WTC11 (cell line): ENCODE results near the gene OR51F1. TPM values are rescaled to one million over a fixed set of nuclear protein-coding genes. Genes with fewer than 3 reads are reported as not detected.

Experiments used
- ATAC-seq: fragments of 200-7000 bp; cut with Tn5 transposase; 2 replicates; pipeline ENCODE4 v1.10.0; 2021; ENCODE audit warnings: mild to moderate bottlenecking, moderate library complexity
- CTCF ChIA-PET: fragments of 300-600 bp; sonication (Branson Sonifier 250); formaldehyde crosslinking; loops from one replicate; lab custom pipeline; 2021; ENCODE audit warnings: antibody characterized with exemption; lab: Charles Lee
- POLR2A ChIA-PET: fragments of 350-600 bp; sonication (Branson Sonifier 250); formaldehyde crosslinking; loops from one replicate; lab custom pipeline; 2021; ENCODE audit warnings: antibody characterized with exemption; lab: Charles Lee
- DNase-seq: peaks from one replicate; pipeline ENCODE4 v3.0.0; 2021; ENCODE audit warnings: low spot score
- H3K27ac Mint-ChIP-seq: 2 replicates; pipeline ENCODE4 v1.8.0; 2021; ENCODE audit warnings: mixed read lengths
- H3K27me3 Mint-ChIP-seq: 2 replicates; pipeline ENCODE4 v1.8.0; 2021; ENCODE audit warnings: low read depth, mild to moderate bottlenecking, moderate library complexity, mixed read lengths
- H3K36me3 Mint-ChIP-seq: 2 replicates; pipeline ENCODE4 v1.8.0; 2021; ENCODE audit warnings: mixed read lengths
- H3K4me1 Mint-ChIP-seq: 2 replicates; pipeline ENCODE4 v1.8.0; 2022; ENCODE audit warnings: mixed read lengths
- H3K4me3 Mint-ChIP-seq: 2 replicates; pipeline ENCODE4 v1.8.0; 2021; ENCODE audit warnings: mild to moderate bottlenecking, moderate library complexity, mixed read lengths
- H3K9me3 Mint-ChIP-seq: 2 replicates; pipeline ENCODE4 v1.8.0; 2021; ENCODE audit warnings: mixed read lengths
- CREM ChIP-seq: sonication (generic); formaldehyde crosslinking; IDR thresholded peaks from 2 replicates; pipeline ENCODE4 v1.8.1; 2022; ENCODE audit warnings: mild to moderate bottlenecking, missing genetic modification reagents, moderate library complexity
- ESRRA ChIP-seq: sonication (generic); formaldehyde crosslinking; IDR thresholded peaks from 2 replicates; pipeline ENCODE4 v1.8.1; 2022; ENCODE audit warnings: mild to moderate bottlenecking, missing genetic modification reagents, borderline replicate concordance
- ETV6 ChIP-seq: sonication (generic); formaldehyde crosslinking; IDR thresholded peaks from 2 replicates; pipeline ENCODE4 v1.8.1; 2022; ENCODE audit warnings: mild to moderate bottlenecking, missing genetic modification reagents
- FOXP1 ChIP-seq: sonication (generic); formaldehyde crosslinking; IDR thresholded peaks from 2 replicates; pipeline ENCODE4 v1.8.0; 2022; ENCODE audit warnings: missing genetic modification reagents, mild to moderate bottlenecking, moderate library complexity, borderline replicate concordance
- MYBL2 ChIP-seq: sonication (generic); formaldehyde crosslinking; IDR thresholded peaks from 2 replicates; pipeline ENCODE4 v1.8.1; 2023; ENCODE audit warnings: mild to moderate bottlenecking, moderate library complexity, missing genetic modification reagents
- NFATC4 ChIP-seq: fragments of 250-450 bp; sonication (Bioruptor Pico); IDR thresholded peaks from 2 replicates; pipeline ENCODE4 v1.9.0; 2021; ENCODE audit warnings: mild to moderate bottlenecking
- NFYB ChIP-seq: sonication (generic); formaldehyde crosslinking; conservative IDR thresholded peaks from 2 replicates; pipeline ENCODE4 v1.8.0; 2022; ENCODE audit warnings: low read depth, missing genetic modification reagents
- RORB ChIP-seq: fragments of 250-450 bp; sonication (Bioruptor Pico); IDR thresholded peaks from 2 replicates; pipeline ENCODE4 v1.9.0; 2021; ENCODE audit warnings: mild to moderate bottlenecking
- ZNF263 ChIP-seq: sonication (generic); formaldehyde crosslinking; IDR thresholded peaks from 2 replicates; pipeline ENCODE4 v1.8.1; 2022; ENCODE audit warnings: low read depth, mild to moderate bottlenecking, moderate library complexity, missing genetic modification reagents
- total RNA-seq: library from RNA; stranded (reverse); gene quantifications from 3 replicates; pipeline ENCODE4 v1.2.3, GENCODE V29; 2021
- TF ChIP-seq, protein P1 (sequence below): sonication (generic); formaldehyde crosslinking; IDR thresholded peaks from 2 replicates; pipeline ENCODE4 v1.8.0; 2023; ENCODE audit warnings: missing genetic modification reagents, mild to moderate bottlenecking, borderline replicate concordance
- TF ChIP-seq, protein P2 (sequence below): sonication (generic); formaldehyde crosslinking; IDR thresholded peaks from 2 replicates; pipeline ENCODE4 v1.8.0; 2022; ENCODE audit warnings: mild to moderate bottlenecking, missing genetic modification reagents
- TF ChIP-seq, protein P3 (sequence below): sonication (generic); formaldehyde crosslinking; IDR thresholded peaks from 2 replicates; pipeline ENCODE4 v1.8.1; 2023; ENCODE audit warnings: mild to moderate bottlenecking, missing genetic modification reagents, borderline replicate concordance
- TF ChIP-seq, protein P4 (sequence below): sonication (generic); formaldehyde crosslinking; IDR thresholded peaks from 2 replicates; pipeline ENCODE4 v1.8.1; 2023; ENCODE audit warnings: mild to moderate bottlenecking, missing genetic modification reagents
- TF ChIP-seq, protein P5 (sequence below): fragments of 250-450 bp; sonication (Bioruptor Pico); conservative IDR thresholded peaks from 2 replicates; pipeline ENCODE4 v1.9.0; 2021; ENCODE audit warnings: mild to moderate bottlenecking
- TF ChIP-seq, protein P6 (sequence below): fragments of 250-450 bp; sonication (Bioruptor Pico); IDR thresholded peaks from 2 replicates; pipeline ENCODE4 v1.9.0; 2021; ENCODE audit warnings: moderate library complexity, mild to moderate bottlenecking, inconsistent platforms, borderline replicate concordance
- TF ChIP-seq, protein P7 (sequence below): sonication (generic); formaldehyde crosslinking; IDR thresholded peaks from 2 replicates; pipeline ENCODE4 v1.8.0; 2022; ENCODE audit warnings: mild to moderate bottlenecking, missing genetic modification reagents

Gene OR51F1
- total RNA-seq, 1 experiment from 2014 or later = not detected

DNA sequence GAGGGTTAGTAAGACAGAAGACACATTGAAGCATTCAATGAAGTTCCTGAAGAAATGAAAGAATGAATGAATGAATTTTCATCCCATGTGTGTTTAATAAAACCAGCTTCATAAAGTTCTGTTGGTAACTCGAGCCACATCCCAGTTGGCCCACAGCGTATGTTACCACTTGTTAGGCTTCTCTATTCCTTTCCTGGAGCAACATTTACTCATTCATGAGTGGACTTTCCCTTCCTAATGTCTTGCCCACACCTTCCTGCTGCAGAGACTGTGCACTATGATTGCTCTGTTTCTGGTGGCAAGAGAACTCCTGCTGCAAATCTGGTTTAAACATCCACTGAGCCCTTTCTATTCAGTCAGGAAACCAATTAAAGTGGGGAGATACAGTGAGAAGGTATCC is 27.5 kb upstream of the OR51F1 start (continued):
- TF ChIP-seq, protein P1, sequence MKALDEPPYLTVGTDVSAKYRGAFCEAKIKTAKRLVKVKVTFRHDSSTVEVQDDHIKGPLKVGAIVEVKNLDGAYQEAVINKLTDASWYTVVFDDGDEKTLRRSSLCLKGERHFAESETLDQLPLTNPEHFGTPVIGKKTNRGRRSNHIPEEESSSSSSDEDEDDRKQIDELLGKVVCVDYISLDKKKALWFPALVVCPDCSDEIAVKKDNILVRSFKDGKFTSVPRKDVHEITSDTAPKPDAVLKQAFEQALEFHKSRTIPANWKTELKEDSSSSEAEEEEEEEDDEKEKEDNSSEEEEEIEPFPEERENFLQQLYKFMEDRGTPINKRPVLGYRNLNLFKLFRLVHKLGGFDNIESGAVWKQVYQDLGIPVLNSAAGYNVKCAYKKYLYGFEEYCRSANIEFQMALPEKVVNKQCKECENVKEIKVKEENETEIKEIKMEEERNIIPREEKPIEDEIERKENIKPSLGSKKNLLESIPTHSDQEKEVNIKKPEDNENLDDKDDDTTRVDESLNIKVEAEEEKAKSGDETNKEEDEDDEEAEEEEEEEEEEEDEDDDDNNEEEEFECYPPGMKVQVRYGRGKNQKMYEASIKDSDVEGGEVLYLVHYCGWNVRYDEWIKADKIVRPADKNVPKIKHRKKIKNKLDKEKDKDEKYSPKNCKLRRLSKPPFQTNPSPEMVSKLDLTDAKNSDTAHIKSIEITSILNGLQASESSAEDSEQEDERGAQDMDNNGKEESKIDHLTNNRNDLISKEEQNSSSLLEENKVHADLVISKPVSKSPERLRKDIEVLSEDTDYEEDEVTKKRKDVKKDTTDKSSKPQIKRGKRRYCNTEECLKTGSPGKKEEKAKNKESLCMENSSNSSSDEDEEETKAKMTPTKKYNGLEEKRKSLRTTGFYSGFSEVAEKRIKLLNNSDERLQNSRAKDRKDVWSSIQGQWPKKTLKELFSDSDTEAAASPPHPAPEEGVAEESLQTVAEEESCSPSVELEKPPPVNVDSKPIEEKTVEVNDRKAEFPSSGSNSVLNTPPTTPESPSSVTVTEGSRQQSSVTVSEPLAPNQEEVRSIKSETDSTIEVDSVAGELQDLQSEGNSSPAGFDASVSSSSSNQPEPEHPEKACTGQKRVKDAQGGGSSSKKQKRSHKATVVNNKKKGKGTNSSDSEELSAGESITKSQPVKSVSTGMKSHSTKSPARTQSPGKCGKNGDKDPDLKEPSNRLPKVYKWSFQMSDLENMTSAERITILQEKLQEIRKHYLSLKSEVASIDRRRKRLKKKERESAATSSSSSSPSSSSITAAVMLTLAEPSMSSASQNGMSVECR (CRISPR knock-in tag) = no peak
- TF ChIP-seq ZNF263 (CRISPR knock-in tag) (no peak), NFYB (CRISPR knock-in tag) (no peak), ESRRA (CRISPR knock-in tag) (no peak)
- TF ChIP-seq, protein P2, sequence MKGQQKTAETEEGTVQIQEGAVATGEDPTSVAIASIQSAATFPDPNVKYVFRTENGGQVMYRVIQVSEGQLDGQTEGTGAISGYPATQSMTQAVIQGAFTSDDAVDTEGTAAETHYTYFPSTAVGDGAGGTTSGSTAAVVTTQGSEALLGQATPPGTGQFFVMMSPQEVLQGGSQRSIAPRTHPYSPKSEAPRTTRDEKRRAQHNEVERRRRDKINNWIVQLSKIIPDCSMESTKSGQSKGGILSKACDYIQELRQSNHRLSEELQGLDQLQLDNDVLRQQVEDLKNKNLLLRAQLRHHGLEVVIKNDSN (CRISPR knock-in tag) = no peak

DNA sequence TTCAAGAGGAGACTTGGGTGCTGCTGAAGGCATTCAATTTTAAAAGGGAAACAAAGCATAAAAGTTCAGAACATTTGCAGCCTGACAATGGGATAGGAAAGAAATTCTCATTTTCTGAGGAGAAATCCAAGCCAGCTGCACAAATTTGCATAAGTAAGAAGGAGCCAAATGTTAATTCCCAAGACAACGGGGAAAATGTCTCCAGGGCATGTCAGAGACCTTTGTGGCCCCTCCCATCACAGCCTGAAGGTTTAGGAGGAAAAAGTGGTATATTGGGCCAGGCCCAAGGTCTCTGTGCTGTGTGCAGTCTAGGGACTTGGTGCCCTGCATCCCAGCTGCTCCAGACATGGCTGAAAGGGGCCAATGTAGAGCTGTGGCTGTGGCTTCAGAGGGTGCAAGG is 12.7 kb upstream of the OR51F1 start:
- TF ChIP-seq NFATC4 (CRISPR knock-in tag) = no peak
- TF ChIP-seq, protein P3, sequence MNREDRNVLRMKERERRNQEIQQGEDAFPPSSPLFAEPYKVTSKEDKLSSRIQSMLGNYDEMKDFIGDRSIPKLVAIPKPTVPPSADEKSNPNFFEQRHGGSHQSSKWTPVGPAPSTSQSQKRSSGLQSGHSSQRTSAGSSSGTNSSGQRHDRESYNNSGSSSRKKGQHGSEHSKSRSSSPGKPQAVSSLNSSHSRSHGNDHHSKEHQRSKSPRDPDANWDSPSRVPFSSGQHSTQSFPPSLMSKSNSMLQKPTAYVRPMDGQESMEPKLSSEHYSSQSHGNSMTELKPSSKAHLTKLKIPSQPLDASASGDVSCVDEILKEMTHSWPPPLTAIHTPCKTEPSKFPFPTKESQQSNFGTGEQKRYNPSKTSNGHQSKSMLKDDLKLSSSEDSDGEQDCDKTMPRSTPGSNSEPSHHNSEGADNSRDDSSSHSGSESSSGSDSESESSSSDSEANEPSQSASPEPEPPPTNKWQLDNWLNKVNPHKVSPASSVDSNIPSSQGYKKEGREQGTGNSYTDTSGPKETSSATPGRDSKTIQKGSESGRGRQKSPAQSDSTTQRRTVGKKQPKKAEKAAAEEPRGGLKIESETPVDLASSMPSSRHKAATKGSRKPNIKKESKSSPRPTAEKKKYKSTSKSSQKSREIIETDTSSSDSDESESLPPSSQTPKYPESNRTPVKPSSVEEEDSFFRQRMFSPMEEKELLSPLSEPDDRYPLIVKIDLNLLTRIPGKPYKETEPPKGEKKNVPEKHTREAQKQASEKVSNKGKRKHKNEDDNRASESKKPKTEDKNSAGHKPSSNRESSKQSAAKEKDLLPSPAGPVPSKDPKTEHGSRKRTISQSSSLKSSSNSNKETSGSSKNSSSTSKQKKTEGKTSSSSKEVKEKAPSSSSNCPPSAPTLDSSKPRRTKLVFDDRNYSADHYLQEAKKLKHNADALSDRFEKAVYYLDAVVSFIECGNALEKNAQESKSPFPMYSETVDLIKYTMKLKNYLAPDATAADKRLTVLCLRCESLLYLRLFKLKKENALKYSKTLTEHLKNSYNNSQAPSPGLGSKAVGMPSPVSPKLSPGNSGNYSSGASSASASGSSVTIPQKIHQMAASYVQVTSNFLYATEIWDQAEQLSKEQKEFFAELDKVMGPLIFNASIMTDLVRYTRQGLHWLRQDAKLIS = no peak
- DNase-seq = no peak
- H3K4me3 Mint-ChIP-seq = no peak overlapping the region
- H3K4me1 Mint-ChIP-seq = peaks cover 12% of the 10 kb centered on the region
- POLR2A ChIA-PET = no interaction called here
- no peak overlapping the region for H3K27ac Mint-ChIP-seq
- no peak for ATAC-seq
- H3K36me3 Mint-ChIP-seq = peaks cover 26% of the 10 kb centered on the region
- peaks cover 30% of the 10 kb centered on the region for H3K9me3 Mint-ChIP-seq
- peaks cover 3% of the 10 kb centered on the region; the same call in 1 of the 2 replicates for H3K27me3 Mint-ChIP-seq
- CTCF ChIA-PET = interaction anchor here (1.5 kb wide), 1 partner anchor 146 kb away, joined by 3 read pairs; no protein-coding TSS in a partner anchor

DNA sequence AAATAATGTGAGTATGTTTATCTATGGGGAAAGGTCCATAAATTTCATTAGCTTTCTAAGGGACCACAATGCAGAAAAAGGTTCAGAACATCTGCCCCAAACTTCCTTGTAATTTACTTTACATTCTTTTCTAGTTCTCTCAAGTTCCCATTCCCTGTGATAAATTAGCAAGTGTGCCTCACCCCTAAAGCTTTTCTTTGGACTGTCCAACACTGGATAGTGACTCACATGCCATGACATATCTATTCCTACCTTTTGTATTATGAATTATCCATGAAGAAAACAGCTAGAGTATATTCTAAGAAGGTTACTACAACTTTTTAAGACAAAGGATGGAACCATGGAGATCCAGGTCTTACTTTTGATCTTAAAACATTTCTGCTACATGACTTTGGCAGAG is 1.6 kb downstream of the OR51F1 start:
- Mint-ChIP-seq H3K27ac (no peak overlapping the region), H3K36me3 (no peaks in the 10 kb centered on the region), H3K27me3 (no peaks in the 10 kb centered on the region; the same call in 1 of the 2 replicates), H3K9me3 (no peaks in the 10 kb centered on the region), H3K4me1 (no peaks in the 10 kb centered on the region), H3K4me3 (no peak overlapping the region)
- TF ChIP-seq, protein P4, sequence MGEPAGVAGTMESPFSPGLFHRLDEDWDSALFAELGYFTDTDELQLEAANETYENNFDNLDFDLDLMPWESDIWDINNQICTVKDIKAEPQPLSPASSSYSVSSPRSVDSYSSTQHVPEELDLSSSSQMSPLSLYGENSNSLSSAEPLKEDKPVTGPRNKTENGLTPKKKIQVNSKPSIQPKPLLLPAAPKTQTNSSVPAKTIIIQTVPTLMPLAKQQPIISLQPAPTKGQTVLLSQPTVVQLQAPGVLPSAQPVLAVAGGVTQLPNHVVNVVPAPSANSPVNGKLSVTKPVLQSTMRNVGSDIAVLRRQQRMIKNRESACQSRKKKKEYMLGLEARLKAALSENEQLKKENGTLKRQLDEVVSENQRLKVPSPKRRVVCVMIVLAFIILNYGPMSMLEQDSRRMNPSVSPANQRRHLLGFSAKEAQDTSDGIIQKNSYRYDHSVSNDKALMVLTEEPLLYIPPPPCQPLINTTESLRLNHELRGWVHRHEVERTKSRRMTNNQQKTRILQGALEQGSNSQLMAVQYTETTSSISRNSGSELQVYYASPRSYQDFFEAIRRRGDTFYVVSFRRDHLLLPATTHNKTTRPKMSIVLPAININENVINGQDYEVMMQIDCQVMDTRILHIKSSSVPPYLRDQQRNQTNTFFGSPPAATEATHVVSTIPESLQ (CRISPR knock-in tag) = no peak
- TF ChIP-seq, protein P5, sequence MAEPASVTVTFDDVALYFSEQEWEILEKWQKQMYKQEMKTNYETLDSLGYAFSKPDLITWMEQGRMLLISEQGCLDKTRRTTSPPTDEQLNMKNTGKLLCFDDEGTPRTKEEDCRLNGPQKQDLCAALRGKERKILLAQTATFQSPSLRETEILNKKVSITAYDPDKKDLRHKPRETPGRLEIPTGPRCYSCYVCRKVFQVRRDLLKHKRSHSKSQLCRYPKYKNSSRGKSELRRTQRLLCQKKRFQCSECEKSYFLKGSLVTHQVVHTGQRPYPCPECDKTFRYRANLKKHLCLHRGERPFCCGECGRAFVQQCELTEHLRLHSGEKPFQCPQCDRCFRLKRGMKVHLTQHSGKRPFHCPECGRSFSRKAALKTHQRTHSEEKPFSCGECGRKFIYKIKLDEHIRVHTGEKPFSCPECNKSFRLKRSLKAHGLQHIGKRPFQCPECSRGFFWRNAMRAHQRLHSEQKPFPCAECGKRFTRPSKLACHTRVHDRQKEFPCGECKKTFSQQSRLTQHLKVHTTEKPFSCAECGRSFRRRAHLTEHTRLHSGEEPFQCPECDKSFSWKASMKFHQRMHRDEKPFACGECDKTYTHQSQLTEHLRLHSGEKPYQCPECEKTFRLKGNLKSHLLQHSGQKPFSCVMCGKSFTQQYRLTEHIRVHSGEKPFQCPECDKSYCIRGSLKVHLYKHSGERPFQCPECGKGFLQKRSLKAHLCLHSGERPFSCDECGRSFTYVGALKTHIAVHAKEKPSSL (CRISPR knock-in tag) = no peak
- TF ChIP-seq FOXP1 (CRISPR knock-in tag) (no peak), RORB (CRISPR knock-in tag) (no peak), CREM (CRISPR knock-in tag) (no peak), MYBL2 (CRISPR knock-in tag) (no peak), ETV6 (CRISPR knock-in tag) (no peak)
- TF ChIP-seq, protein P6, sequence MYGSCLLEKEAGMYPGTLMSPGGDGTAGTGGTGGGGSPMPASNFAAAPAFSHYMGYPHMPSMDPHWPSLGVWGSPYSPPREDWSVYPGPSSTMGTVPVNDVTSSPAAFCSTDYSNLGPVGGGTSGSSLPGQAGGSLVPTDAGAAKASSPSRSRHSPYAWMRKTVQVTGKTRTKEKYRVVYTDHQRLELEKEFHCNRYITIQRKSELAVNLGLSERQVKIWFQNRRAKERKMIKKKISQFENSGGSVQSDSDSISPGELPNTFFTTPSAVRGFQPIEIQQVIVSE (CRISPR knock-in tag) = no peak
- TF ChIP-seq, protein P7, sequence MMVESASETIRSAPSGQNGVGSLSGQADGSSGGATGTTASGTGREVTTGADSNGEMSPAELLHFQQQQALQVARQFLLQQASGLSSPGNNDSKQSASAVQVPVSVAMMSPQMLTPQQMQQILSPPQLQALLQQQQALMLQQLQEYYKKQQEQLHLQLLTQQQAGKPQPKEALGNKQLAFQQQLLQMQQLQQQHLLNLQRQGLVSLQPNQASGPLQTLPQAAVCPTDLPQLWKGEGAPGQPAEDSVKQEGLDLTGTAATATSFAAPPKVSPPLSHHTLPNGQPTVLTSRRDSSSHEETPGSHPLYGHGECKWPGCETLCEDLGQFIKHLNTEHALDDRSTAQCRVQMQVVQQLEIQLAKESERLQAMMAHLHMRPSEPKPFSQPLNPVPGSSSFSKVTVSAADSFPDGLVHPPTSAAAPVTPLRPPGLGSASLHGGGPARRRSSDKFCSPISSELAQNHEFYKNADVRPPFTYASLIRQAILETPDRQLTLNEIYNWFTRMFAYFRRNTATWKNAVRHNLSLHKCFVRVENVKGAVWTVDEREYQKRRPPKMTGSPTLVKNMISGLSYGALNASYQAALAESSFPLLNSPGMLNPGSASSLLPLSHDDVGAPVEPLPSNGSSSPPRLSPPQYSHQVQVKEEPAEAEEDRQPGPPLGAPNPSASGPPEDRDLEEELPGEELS (CRISPR knock-in tag) = no peak
- CTCF ChIA-PET = no interaction called here
- ATAC-seq = no peak
- no peak for DNase-seq
- POLR2A ChIA-PET = no interaction called here
